PC-3 (cell line): Measurements from ENCODE around the gene CUTC.

Experiments
- EZH2 ChIP-seq: fragments of 300-600 bp; sonication (generic); IDR thresholded peaks from one replicate; pipeline ENCODE4 v1.6.1; 2017; ENCODE audit warnings: antibody characterized with exemption, mild to moderate bottlenecking, low read length; ENCODE audit not compliant: unreplicated experiment
- TF ChIP-seq, protein P1 (sequence below): fragments of 300-600 bp; sonication (generic); conservative IDR thresholded peaks from 2 replicates; pipeline ENCODE4 v1.5.1; 2017; ENCODE audit warnings: antibody characterized with exemption, low read depth, mild to moderate bottlenecking, low read length

DNA sequence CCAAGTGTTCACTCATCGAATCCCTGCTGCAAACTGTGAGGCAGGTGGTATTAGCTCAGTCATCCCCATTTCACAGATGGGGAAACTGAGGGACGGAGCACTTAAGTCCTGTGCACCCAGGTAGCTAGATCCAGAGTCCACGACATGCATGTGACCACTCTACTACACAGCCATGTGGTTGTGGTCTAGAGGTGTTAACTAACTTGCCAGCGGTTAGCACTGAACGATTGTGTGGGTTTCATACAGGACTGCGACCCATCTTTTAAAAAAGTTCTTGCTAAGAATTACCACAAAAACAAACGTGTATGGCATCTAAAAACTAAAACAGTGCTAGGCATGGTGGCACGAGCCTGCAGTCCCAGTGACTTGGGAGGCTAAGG lies 34.3 kb downstream of the CUTC start:
- TF ChIP-seq, protein P1, sequence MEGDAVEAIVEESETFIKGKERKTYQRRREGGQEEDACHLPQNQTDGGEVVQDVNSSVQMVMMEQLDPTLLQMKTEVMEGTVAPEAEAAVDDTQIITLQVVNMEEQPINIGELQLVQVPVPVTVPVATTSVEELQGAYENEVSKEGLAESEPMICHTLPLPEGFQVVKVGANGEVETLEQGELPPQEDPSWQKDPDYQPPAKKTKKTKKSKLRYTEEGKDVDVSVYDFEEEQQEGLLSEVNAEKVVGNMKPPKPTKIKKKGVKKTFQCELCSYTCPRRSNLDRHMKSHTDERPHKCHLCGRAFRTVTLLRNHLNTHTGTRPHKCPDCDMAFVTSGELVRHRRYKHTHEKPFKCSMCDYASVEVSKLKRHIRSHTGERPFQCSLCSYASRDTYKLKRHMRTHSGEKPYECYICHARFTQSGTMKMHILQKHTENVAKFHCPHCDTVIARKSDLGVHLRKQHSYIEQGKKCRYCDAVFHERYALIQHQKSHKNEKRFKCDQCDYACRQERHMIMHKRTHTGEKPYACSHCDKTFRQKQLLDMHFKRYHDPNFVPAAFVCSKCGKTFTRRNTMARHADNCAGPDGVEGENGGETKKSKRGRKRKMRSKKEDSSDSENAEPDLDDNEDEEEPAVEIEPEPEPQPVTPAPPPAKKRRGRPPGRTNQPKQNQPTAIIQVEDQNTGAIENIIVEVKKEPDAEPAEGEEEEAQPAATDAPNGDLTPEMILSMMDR, result no peak
- TF ChIP-seq EZH2, result no peak
